Measurements from ENCODE around the gene CAPZA1. TPM values are rescaled to one million over a fixed set of nuclear protein-coding genes. Genes with fewer than 3 reads are reported as not detected.
A peak's percentile ranks its signal among the peaks of the same experiment; 100 is the strongest.

Gene CAPZA1
- total and polyA plus RNA-seq, 12 donors = 60.1 to 178 (median 94.0) TPM

GRCh38 chr1:112675728-112676381 lies 56.2 kb downstream of the CAPZA1 start:
- DNase-seq = no peak
- Histone ChIP-seq H3K9me3 (replicated peaks in 1 of 3) (no peaks in the 10 kb centered on the region), H3K27ac (peak overlapping the region in 4 of 5 donors; percentile 85 to 98 (median 90)), H3K4me3 (peak overlapping the region in 2 of 4 donors; percentile 73 to 93), H3K4me1 (replicated peaks in 1 of 2) (peaks cover 19 to 33% of the 10 kb centered on the region in 2 donors), H3K27me3 (no peaks in the 10 kb centered on the region), H3K36me3 (replicated peaks in 1 of 2) (peaks cover 0 to 12% of the 10 kb centered on the region in 2 donors)
- TF ChIP-seq POLR2A (IDR thresholded peaks at IDR 0.05) (no peak), CTCF (IDR thresholded peaks at IDR 0.05) (no peak)
- intact Hi-C loops (cut with DNase I) = no loop called here
- 39 to 47% (median 42%) methylated on average over 7 of the region's 7 CpGs for WGBS, 4 donors

- 85 to 95% (median 90%) methylated on average over 3 of the region's 3 CpGs for WGBS, 4 donors
- intact Hi-C loops (cut with DNase I) = no loop called here
- H3K4me3 ChIP-seq = no peak overlapping the region
These were observed 56.9 kb downstream of the CAPZA1 start for GRCh38 chr1:112676543-112676942.

GRCh38 chr1:112677501-112677900 lies 57.9 kb downstream of the CAPZA1 start:
- 96 to 98% (median 97%) methylated on average over 4 of the region's 4 CpGs for WGBS, 4 donors
- peaks cover 19 to 33% of the 10 kb centered on the region in 2 donors for H3K4me1 ChIP-seq (replicated peaks in 1 of 2)
- H3K9me3 ChIP-seq (replicated peaks in 1 of 3) = no peaks in the 10 kb centered on the region
- no peak overlapping the region for H3K27ac ChIP-seq
- H3K4me3 ChIP-seq = no peak overlapping the region
- H3K36me3 ChIP-seq (replicated peaks in 1 of 2) = no peaks in the 10 kb centered on the region
- no peak for TF ChIP-seq CTCF (IDR thresholded peaks at IDR 0.05)
- TF ChIP-seq POLR2A (IDR thresholded peaks at IDR 0.05) = no peak
- intact Hi-C loops (cut with DNase I) = no loop called here
- DNase-seq = no peak
- no peaks in the 10 kb centered on the region for H3K27me3 ChIP-seq

More at GRCh38 chr1:112676543-112676942, 56.9 kb downstream of the CAPZA1 start:
- Histone ChIP-seq H3K27ac (peak overlapping the region in 1 of 5 donors; percentile 9), H3K4me1 (replicated peaks in 1 of 2) (peaks cover 19 to 33% of the 10 kb centered on the region in 2 donors), H3K27me3 (no peaks in the 10 kb centered on the region), H3K9me3 (replicated peaks in 1 of 3) (no peaks in the 10 kb centered on the region), H3K36me3 (replicated peaks in 1 of 2) (peaks cover 0 to 6% of the 10 kb centered on the region in 2 donors)
- TF ChIP-seq POLR2A (IDR thresholded peaks at IDR 0.05) (no peak), CTCF (IDR thresholded peaks at IDR 0.05) (no peak)
- DNase-seq = no peak

GRCh38 chr1:112678605-112679004 lies 59.0 kb downstream of the CAPZA1 start:
- Histone ChIP-seq H3K27ac (no peak overlapping the region), H3K4me1 (replicated peaks in 1 of 2) (peaks cover 14 to 24% of the 10 kb centered on the region in 2 donors), H3K9me3 (replicated peaks in 1 of 3) (no peaks in the 10 kb centered on the region), H3K36me3 (replicated peaks in 1 of 2) (no peaks in the 10 kb centered on the region), H3K27me3 (no peaks in the 10 kb centered on the region), H3K4me3 (no peak overlapping the region)
- TF ChIP-seq CTCF (IDR thresholded peaks at IDR 0.05) (no peak), POLR2A (IDR thresholded peaks at IDR 0.05) (no peak)
- 65 to 73% (median 72%) methylated on average over 3 of the region's 3 CpGs for WGBS, 4 donors
- intact Hi-C loops (cut with DNase I) = no loop called here
- DNase-seq = no peak

Data from adrenal gland (tissue), 12 donors.